ENCODE measurements around the gene OR51I1.

OR51I1 gene, protein sequence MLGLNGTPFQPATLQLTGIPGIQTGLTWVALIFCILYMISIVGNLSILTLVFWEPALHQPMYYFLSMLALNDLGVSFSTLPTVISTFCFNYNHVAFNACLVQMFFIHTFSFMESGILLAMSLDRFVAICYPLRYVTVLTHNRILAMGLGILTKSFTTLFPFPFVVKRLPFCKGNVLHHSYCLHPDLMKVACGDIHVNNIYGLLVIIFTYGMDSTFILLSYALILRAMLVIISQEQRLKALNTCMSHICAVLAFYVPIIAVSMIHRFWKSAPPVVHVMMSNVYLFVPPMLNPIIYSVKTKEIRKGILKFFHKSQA

DNA sequence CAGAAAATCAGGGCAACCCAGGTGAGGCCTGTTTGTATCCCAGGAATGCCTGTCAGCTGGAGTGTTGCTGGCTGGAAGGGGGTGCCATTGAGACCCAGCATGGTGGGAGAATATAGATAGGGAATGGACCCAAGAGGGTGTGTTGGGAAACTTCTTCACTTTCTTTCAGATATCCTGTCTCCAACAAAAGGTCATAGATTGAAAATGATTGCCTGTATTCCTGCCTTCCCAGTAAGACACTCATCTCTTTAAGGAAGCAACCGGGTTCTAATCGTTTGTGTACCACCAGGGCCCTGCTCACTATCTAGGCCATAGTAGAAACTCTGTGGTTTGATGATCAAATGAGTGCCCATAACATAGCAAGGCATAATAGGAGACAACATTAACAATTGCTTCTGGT is at the start of gene OR51I1:
TSS of gene OR51I1 (minus strand) at position 101 of the 400 bp plus-strand sequence. CDS start at position 101, 0 bp downstream.
- DNase-seq = no peak

DNA sequence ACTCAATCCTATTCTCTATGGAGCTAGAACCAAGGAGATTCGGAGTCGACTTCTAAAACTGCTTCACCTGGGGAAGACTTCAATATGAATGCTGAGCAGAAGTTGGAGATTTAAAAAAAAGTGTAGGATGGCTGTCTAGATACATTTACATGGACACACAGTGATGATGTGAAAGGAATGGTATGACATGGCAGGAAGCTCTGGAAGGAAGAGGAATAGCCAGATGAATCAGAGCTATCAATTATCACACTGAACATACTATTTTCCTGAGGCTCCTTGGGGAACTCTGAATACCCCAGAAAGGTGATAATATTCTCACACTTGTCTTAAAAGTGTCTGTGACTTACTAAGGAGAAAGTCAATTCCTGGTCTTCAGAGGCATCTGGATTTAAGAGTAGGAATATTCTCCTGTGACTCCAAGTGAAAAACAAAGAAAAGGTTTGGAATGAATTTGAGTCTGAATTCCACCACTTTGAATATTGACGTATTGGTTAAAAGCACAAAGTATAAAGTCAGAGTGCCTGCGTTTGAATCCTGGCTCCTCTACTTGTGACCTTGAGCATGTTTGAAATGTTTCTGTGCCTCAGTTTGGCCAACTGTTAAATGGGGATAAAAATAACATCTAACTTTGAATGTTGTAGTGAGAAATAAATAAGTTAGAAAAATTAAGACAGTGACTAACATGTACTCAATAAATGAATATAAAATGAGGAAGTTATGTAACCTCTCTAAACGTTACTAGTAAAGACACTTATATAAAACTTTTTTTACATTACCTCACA is 48.5 kb upstream of the OR51I1 start:
- DNase-seq = peak in 2 of 3 donors; percentile 5 to 19

DNA sequence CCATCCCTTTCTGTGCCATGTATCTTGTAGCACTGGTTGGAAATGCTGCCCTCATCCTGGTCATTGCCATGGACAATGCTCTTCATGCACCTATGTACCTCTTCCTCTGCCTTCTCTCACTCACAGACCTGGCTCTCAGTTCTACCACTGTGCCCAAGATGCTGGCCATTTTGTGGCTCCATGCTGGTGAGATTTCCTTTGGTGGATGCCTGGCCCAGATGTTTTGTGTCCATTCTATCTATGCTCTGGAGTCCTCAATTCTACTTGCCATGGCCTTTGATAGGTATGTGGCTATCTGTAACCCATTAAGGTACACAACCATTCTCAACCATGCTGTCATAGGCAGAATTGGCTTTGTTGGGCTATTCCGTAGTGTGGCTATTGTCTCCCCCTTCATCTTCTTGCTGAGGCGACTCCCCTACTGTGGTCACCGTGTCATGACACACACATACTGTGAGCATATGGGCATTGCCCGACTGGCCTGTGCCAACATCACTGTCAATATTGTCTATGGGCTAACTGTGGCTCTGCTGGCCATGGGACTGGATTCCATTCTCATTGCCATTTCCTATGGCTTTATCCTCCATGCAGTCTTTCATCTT is 47.6 kb upstream of the OR51I1 start:
- no peak for DNase-seq

DNA sequence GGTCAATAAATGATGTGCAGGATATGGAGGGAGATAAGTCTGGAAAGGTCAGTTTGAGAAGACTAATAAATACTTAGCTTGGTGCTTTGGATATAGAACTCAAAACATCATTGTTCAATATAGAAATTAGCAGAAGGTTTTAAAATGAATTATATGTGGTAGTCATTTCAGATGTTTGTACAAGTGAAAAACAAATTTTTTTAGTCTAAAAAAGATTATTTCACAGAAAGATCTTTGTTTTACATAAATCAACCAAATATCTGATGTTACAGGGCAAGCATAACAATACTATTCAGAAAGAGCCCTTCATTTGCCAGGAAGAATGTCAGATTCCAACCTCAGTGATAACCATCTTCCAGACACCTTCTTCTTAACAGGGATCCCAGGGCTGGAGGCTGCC is 47.1 kb upstream of the OR51I1 start, which contains the start of gene OR52D1:
TSS of gene OR52D1 (plus strand) at position 301 of the 400 bp plus-strand sequence. CDS start at position 323, 22 bp downstream.
- no peak for DNase-seq

DNA sequence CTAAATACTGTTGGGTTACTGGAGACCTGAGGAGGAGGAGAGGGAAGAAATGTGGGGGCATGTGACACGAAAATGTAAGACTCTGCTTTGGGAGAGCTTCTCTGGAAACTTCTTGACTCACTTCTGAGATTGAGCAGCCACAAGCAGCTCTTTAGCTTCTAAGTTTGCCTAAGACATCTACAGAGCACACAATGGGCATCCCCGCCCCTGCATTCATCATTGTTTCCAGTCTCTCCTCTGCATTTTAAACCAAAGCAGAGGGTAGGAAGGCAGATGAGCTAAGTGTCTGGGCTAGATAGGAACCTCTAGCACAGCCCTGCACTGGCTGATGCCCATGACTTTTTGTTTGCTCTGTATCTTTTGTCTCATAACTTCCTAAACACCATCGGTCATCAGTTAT is 45.1 kb upstream of the OR51I1 start:
- no peak for DNase-seq

DNA sequence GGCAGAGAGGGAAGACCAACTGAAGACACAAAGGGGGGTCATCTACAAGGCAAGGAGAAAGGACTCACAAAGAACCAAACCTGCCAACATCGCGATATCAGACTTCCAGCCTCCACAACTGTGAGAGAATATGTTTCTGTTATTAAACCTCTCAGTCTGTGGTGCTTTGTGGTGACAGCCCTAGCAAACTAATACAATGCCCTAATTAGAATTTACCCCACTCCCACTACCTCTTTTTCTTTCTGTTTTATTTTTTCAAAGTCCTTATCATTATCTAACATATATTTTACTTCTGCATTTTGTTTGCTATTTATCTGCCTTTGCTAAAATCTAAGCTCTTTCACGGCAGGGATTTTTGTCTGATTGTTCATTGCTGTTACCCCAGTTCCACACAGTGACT is 44.7 kb upstream of the OR51I1 start:
- DNase-seq = no peak

DNA sequence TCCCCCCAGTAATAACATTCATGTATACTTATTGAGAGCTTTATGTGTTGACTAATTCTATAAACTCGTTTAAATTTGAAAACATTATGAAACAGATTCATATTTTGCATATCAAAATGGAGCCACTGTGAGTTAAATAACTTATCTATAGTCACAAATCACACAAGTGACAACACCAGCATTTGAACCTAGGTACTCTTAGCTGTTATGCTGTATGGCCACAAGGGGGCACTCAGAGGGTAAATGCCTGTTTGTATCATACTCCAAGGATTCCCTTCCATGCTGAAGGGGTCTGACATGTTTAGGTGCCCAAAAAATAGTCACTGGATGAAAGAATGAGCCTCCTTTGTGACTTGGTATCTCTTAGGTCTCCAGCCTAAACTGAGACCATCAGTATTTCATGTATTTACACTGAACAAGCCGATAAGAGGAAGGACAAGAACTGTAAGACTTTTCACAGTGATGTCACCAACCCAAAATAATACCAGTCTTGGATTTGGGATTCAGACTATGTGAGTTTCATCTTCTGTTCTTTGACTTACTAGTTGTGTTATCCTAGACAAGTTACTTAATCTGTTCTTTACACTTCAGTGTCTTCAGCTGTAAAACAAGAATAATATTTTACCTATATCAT is 35.0 kb upstream of the OR51I1 start:
- DNase-seq = peak; percentile 59 to 75 (median 71)

DNA sequence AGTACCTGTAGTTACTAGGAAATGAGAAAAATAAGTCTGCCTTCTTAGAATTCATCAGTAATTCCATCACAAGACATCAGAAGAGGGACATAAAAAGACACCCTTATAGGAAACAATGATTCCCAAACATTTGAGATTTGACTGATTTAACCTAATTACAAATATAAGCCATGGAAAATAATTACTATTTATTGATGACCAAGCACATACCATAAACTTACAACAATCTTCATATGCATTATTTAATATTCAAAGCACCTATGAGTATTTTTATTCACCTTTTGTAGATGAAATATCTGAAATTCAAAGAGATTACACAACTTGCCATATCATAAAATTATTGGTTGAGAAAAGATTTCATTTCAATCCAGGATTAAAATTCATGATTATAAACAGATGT is 32.6 kb upstream of the OR51I1 start:
- DNase-seq = no peak

DNA sequence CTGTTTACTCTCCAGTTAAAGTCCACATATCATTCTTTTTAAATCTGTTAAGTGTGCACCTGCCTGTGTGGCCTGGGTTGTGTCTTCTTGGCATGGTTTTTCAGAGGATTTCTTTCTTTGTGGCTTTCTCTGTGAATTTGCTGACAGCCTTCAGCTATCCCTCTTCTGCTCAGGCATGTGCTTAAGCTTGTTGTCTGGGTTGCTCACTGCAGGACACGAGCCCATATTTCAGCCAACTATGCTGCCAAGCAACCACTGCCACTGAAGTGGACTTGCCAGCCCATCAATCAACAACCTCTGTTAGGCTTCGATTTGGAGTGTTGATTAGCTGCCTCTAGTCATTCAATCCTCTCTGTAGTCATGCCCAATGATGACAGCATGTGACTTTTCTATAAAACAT is 26.2 kb upstream of the OR51I1 start:
- no peak for DNase-seq

DNA sequence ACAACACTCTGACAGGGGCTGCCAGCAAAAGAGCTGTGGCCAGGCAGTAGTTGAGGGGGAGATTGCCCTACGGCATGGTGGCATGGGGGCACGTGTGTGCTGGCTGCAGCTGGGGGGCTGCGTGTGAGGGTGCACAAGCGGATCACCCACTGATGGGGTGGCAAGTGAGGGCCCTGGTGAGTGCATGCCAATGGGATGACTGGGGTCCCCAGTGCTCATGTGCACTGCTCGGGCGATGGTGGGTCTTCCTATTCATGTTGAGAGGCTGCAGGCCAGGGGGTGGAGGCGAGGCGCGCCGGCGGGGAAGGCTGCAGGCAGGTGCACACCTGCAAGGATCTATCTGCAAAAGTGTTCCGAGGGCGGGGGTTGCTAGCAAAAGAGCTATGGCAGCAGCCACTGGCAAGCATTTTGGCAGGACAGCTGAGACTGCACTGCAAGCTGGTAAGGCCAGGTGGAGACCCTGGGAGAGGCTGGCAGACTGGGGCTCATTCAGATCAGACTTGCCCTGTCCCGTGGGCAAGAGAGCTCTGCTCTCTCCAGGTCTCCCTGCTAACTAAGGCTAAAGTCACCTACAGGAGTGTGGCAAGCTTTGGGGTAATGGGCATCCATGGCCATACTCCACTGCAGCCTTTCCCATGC is 19.8 kb upstream of the OR51I1 start:
- no peak for DNase-seq

DNA sequence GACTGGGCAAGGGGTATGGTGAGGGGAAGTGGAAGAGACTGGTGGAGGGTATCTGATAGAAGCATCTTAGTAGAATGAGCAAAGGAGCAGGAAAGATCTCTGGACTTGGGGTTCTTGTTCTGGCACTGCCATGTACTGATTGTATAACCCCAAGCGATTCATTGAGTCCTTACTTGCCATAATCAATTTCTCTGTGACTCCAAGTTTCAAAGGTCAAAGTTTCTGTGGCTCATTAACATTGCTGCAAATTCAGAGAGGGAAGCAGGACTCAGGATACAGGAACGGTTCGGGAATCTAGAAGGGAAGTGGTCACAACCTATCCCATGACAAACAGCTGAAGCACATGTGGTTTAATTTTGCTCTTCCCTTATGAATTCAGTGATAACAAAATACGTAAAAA is 8.1 kb upstream of the OR51I1 start:
- DNase-seq = no peak

DNA sequence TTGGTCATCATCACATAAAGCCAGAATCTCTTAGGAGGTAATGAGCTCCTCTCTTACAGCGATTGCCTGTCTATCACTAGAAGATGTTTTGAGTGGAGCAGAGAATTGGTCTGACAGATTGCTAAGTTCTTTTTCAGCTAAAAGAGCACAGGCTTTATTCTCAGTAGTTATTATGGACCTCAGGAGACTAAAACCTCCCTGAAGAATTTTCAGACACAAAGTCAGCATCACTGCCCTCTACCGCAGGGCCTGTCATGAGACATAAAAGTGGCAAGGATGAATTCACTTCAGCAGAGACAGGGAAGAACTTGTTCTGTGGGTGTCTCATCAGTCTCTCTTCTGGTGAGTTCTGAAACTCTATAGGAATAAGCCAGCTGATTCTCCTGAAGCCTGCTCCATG is 7.7 kb upstream of the OR51I1 start, which contains the start of gene OR51I2:
TSS of gene OR51I2 (plus strand) at position 301 of the 400 bp plus-strand sequence. CDS start 4,166 bp downstream, outside the sequence.
- DNase-seq = no peak

DNA sequence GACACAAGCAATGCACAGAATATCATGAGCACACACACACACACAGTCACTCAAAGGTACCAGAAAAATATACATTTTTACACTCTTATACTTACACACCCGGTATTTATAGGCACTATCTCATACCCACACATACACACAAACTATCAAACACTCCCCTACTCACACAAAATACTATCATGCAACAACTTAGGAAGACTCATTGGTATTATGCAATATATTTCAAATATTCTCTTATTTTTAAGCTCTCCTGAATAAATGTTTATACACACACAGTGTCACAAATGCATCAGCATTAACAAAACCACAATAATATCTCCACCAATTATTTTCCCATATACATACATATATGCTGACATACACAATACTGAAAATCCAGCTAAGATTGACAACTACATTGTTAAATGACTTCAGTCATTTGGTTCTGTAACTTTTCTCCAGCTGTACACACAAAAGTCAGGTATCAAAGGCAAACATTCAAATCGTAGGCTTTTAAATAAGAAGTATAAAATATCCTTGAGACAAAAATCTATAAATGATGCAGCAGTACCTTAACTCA is 2.6 kb upstream of the OR51I1 start:
- no peak for DNase-seq

DNA sequence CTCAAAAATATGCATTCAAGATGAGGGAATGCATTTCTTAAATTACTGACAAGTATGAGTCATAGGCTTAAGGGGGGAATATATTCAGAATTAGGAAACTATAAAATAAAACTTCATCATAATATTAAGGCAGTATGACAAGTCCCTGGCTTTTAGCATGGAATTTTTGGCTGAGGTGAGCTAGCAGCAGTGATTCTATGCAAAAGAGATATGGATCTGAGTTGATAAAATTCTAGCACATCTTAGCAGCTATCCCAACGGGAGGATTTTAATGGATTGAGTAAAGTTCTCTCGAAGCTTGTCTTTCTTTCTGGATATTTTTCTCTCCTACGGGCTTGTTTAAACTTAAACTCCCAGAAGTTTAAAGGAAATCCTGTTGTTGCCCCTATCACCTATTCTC is 18.2 kb downstream of the OR51I1 start:
- DNase-seq = no peak

DNA sequence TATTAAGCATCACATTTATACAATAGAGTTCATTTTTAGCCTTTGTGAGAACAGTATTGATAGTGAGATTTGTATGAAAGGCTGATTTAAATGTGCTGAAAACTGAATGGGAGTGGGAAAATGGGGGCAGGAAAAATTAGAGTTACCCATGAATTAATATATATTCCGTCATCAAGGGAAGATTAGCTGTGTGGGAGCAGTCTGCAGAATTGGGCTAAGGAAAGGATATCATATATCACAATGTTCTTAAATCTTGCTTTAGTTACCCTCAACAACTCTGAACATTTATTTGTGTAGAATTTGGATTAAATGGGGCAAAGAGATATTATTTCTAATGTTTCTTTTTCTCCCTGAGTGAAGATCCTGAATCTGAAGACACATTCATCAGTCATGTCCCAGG is 19.5 kb downstream of the OR51I1 start, which contains the start of gene OR51Q1:
TSS of gene OR51Q1 (plus strand) at position 301 of the 400 bp plus-strand sequence. CDS start at position 391, 90 bp downstream.
- no peak for DNase-seq

DNA sequence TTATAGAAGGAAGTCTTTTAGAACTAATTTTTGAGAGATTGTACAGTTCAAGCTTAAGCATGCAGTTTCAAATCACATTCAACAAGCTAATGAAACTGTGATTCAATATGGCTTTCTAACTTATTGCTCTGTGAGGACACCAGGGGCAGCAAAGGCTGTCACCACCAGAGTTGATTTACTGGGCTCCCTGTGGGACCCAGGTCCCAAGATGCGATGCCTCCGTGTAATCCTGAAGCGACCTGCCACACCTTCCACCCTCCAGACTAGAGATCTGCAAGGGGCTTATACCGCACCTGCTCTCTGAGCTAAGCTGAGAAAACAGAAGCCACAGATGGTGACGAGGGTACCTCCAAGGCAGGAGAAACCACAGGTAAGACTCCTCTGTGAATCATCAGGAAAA is 20.3 kb downstream of the OR51I1 start:
- DNase-seq = no peak

DNA sequence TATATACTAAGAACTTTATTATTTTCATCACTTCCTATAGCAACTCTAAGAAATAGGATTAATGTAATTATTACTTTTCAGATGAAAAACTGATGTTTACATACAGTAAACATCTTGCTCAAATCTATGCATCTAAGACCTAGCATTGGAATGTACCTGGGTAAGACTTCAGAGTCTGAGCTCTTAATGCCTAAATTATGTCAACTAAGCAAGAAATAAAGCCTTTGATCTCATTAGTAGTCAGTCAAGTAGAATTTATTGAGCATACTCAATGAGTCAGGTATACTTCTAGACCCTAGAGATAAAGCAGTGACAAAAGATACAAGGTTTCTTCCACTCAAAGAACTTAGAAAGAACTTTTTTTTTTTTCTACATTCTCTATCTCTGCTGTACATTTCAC is 36.1 kb downstream of the OR51I1 start:
- DNase-seq = no peak

DNA sequence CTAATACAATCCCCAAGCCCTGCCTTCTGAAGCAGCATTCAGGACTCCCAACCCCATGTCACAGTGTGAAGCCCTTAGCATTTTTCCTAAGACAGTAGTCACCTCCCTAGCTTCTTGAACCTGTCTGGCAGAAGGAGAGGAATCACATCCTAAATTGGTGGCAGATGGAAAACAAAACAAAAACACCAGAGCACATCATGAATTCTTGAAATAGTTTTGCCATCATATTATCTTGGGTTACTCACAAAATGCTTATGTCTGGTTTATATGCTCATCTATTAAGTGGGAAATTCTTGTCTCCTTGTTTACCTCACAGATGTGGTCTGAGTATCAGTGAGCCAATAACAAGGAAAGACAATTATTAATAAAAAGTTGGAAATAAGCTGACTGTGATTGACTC is 42.4 kb downstream of the OR51I1 start:
- no peak for DNase-seq

DNA sequence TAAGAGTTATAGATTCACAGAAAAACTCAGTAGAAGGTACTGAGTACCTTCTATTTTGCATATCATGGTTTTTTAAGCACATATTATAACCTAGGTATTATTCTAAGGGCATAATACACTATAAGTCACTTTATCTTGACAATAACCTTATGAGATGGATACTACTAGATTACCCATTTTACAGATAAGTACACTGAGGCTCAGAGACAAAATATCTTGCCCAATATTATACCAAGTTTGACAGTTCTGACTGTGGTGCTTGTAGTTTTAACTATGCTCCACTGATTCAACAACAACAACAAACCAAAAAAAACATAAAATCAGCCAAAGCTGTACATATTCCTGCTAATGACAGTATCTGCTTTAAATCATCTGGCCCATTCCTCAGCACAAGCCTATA is 47.2 kb downstream of the OR51I1 start:
- DNase-seq = no peak
